NT2/D1 (cell line): ENCODE measurements around the gene CCDC40.

ENCODE experiments used
- YY1 ChIP-seq: IDR thresholded peaks from 2 replicates; pipeline ENCODE4 v1.6.1; 2011; ENCODE audit not compliant: insufficient read length, insufficient read depth
- ZNF274 ChIP-seq: IDR thresholded peaks from 2 replicates; pipeline ENCODE4 v1.6.1; 2011; ENCODE audit warnings: mild to moderate bottlenecking, low read depth, low read length

- no peak for TF ChIP-seq YY1
- TF ChIP-seq ZNF274 = no peak
Measured at GRCh38 chr17:80009391-80010282, 26.8 kb upstream of the CCDC40 start.
